ENCODE measurements around the gene CCL7.

GRCh38 chr17:34290586-34290985 lies 20.6 kb downstream of the CCL7 start:
- TF ChIP-seq CTCF (IDR thresholded peaks at IDR 0.05 in 2 of 3, conservative IDR thresholded peaks at IDR 0.05 in 1 of 3; ENCODE audit: insufficient read depth in 2 of 3, low read depth in 1 of 3, low read length in 3 of 3) (no peak), XRCC4 (IDR thresholded peaks at IDR 0.05; ENCODE audit: extremely low read depth, insufficient read depth, insufficient read length) (no peak), NFYB (IDR thresholded peaks at IDR 0.05; ENCODE audit: extremely low read depth, insufficient read length) (no peak), SMARCC2 (IDR thresholded peaks at IDR 0.05; ENCODE audit: low read depth) (no peak), NR2C2 (CRISPR knock-in tag; IDR thresholded peaks at IDR 0.05) (no peak), NR2C2 (tag; IDR thresholded peaks at IDR 0.05) (no peak), PREB (CRISPR knock-in tag; IDR thresholded peaks at IDR 0.05) (no peak), EP300 (IDR thresholded peaks at IDR 0.05; ENCODE audit: low read length) (no peak), CHD2 (IDR thresholded peaks at IDR 0.05; ENCODE audit: low read depth, low read length) (no peak), KLF13 (tag; IDR thresholded peaks at IDR 0.05; ENCODE audit: borderline replicate concordance, low read depth) (no peak)
